Uterus (tissue), 2 donors: ENCODE measurements around the gene TMEM217.

ENCODE experiments used
- CTCF ChIP-seq, 4 experiments: fragments of 200-600 bp in 2 of 4; fragments of 450-650 bp in 2 of 4; sonication (generic) in 2 of 4; IDR thresholded peaks; one replicate each; pipeline ENCODE4 v1.5.1; 2016 to 2019; ENCODE audit warnings: antibody characterized with exemption in 4 of 4, mild to moderate bottlenecking in 2 of 4, moderate library complexity in 1 of 4
- POLR2A ChIP-seq, 2 donors: fragments of 450-650 bp; IDR thresholded peaks; one replicate each; pipeline ENCODE4 v1.6.1; 2016; ENCODE audit warnings: antibody characterized with exemption in 2 of 2, mild to moderate bottlenecking in 1 of 2, moderate library complexity in 1 of 2

DNA sequence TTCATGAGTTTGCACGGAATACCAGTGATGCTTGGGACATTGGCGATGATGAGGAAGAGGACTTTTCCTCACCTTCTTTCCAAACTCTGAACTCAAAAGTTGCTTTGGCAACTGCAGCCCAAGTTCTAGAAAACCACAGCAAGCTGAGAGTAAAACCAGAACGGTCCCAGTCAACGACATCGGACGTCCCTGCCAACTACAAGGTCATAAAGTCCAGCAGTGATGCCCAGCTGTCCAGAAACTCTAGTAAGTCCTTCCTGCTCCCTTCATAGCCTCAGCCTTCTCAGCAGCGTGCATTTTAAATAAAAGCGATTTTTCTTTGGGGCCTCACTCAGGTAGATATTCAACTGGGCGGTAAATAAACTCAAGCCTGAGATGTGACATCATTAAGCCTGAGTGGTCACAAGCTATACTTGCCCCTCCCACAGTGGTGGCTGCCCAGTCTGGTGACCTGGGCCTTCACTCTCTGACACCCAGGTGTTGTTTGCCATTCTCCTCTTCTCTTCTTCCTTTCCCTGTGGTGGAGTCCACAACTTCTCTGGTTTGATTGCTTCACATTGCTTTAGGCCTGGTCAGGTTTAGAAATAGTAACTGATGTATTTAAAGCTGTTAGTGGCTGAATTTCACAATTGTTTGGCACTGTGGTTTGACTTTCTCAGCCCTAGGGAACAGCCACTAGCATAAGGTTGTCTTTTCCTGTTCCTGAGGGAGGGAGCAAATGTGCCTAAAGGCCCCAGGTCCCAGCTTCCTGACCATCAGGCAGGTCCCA is 21.6 kb upstream of the TMEM217 start:
- TF ChIP-seq CTCF (IDR thresholded peaks at IDR 0.05) (no peak), POLR2A (IDR thresholded peaks at IDR 0.05) (no peak)
